Measurements from ENCODE around the gene ASPN.

ASPN gene

GRCh38 chr9:92478783-92479182, 3.5 kb downstream of the ASPN start:
- DNase-seq: no peak

GRCh38 chr9:92476962-92477361, 5.3 kb downstream of the ASPN start:
- DNase-seq: no peak

- no peak for DNase-seq
Measured at GRCh38 chr9:92474587-92474986, 7.7 kb downstream of the ASPN start.

- DNase-seq: peak in 12 of 58 donors; percentile 3 to 44 (median 11)
Measured at GRCh38 chr9:92468206-92468605, 14.1 kb downstream of the ASPN start.

- DNase-seq: no peak
Measured at GRCh38 chr9:92467511-92467910, 14.8 kb downstream of the ASPN start.

- no peak for DNase-seq
Measured at GRCh38 chr9:92467041-92467440, 15.3 kb downstream of the ASPN start.

- DNase-seq: no peak
Measured at GRCh38 chr9:92463984-92464383, 18.3 kb downstream of the ASPN start.

- no peak for DNase-seq
Measured at GRCh38 chr9:92463387-92463786, 18.9 kb downstream of the ASPN start.

- DNase-seq: no peak
Measured at GRCh38 chr9:92457576-92457975, 24.7 kb downstream of the ASPN start.

- DNase-seq: no peak
Measured at GRCh38 chr9:92455217-92455616, 27.1 kb downstream of the ASPN start.

- no peak for DNase-seq
Measured at GRCh38 chr9:92446536-92446935, 35.8 kb downstream of the ASPN start.

GRCh38 chr9:92444841-92445240, 37.5 kb downstream of the ASPN start:
- DNase-seq: no peak

- DNase-seq: no peak
Measured at GRCh38 chr9:92440751-92441046, 41.6 kb downstream of the ASPN start.

- DNase-seq: no peak
Measured at GRCh38 chr9:92439921-92440750, 42.2 kb downstream of the ASPN start.

- no peak for DNase-seq
Measured at GRCh38 chr9:92438900-92439526, 43.3 kb downstream of the ASPN start.

- no peak for DNase-seq
Measured at GRCh38 chr9:92435263-92435662, 47.0 kb downstream of the ASPN start.

- DNase-seq: no peak
Measured at GRCh38 chr9:92432972-92433548, 49.2 kb downstream of the ASPN start.

- DNase-seq: peak in 1 of 58 donors; percentile 9
Measured at GRCh38 chr9:92432350-92432749, 50.0 kb downstream of the ASPN start.

- DNase-seq: no peak
Measured at GRCh38 chr9:92429836-92430235, 52.5 kb downstream of the ASPN start.

- DNase-seq: no peak
Measured at GRCh38 chr9:92426501-92427145, 55.7 kb downstream of the ASPN start.

GRCh38 chr9:92425474-92425873, 56.8 kb downstream of the ASPN start:
- DNase-seq: no peak

GRCh38 chr9:92424340-92424739, 58.0 kb downstream of the ASPN start, which contains the start of gene OMD:
TSS of gene OMD (minus strand) at chr9:92424471. CDS start at chr9:92417558, 6,913 bp downstream.
- no peak for DNase-seq
